Measurements from ENCODE around the gene SDF4.

DNA sequence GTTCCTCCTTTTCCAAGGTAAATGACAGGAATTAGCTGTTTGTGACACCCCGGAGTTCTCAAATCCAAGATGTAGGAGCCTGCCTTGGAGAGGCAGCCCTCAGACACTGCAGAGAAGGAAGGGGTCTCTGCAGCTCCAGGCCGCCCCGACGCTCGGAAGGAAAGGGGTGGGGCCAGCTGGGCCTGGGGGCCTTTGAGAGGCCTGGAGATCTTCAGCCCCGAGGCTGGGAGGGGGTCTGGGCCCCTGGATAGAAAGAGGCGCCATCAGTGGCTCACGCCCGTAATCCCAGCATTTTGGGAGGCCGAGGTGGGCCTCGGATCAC, 24.3 kb downstream of the SDF4 start:
- TF ChIP-seq, protein P1, sequence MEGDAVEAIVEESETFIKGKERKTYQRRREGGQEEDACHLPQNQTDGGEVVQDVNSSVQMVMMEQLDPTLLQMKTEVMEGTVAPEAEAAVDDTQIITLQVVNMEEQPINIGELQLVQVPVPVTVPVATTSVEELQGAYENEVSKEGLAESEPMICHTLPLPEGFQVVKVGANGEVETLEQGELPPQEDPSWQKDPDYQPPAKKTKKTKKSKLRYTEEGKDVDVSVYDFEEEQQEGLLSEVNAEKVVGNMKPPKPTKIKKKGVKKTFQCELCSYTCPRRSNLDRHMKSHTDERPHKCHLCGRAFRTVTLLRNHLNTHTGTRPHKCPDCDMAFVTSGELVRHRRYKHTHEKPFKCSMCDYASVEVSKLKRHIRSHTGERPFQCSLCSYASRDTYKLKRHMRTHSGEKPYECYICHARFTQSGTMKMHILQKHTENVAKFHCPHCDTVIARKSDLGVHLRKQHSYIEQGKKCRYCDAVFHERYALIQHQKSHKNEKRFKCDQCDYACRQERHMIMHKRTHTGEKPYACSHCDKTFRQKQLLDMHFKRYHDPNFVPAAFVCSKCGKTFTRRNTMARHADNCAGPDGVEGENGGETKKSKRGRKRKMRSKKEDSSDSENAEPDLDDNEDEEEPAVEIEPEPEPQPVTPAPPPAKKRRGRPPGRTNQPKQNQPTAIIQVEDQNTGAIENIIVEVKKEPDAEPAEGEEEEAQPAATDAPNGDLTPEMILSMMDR (IDR thresholded peaks at IDR 0.05), result no peak
- TF ChIP-seq EZH2 (IDR thresholded peaks at IDR 0.05; ENCODE audit: borderline replicate concordance, insufficient read depth, low read depth, low read length, poor library complexity, severe bottlenecking), result no peak

Measured in B cell (primary cell).